Endothelial cell of hepatic sinusoid (primary cell): ENCODE data around the gene STX16.

ENCODE experiments used
- in situ Hi-C: cut with HindIII; loops from 2 replicates; pipeline ENCODE4 v1.10.0; 2017; ENCODE audit warnings: low sequenced_read_pairs

STX16 gene

DNA sequence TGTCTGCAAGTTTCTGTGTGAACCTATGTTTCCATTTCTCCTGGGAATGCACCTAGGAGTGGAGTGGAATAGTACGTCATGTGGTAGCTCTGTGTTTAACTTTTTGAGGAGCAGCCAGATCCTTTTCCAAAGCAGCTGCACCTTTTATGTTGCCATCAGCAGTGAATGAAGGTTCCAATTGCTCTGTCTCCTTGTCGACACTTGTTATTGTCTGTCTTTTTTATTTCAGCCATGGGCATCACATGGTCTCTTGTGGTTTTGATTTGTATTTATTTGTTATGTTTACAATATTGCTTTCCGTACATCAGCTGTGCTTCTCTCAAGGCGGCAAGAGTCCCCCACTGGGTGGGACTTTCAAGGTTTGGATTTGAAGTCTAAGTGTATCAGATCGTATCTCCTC, 33.9 kb upstream of the STX16 start:
- in situ Hi-C loops, result loop anchor here (5.0 kb wide), 1 partner anchor 105 kb away; no protein-coding TSS in a partner anchor

DNA sequence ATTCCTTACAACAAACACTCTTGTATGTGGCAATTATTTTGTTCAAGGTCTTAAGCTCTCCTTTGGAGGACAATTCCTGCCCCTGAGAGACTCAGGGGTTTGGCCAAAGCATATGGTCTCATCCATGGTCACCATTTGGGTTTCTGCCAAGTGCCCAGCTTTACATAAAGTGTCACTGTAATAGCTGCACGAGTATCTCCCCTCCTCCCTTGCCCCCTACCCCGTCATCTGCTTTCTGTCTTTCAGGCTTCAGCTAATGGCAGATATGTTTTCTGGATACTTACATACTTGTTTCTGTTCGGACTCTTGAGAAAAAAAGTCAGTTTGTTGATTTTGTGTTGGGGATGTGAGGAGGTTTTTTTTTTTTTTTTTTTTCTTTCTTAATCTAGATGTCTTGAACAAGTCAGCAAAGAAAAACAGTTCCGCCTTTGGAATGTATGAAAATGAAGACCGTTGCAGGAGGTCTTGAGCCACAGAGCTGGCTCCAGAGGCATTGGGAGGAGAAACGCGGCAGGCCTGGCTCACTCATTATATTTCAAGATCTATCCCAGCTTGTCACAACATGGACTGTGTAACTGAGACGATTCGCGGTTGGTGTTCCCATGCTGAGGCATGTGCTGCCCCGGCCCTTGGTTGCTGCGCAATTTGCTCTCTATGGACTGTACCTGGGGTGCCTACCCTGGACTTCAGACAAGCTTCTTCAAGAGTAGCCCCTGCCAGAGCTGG, 32.6 kb upstream of the STX16 start:
- in situ Hi-C loops, result loop anchor here (5.0 kb wide), 1 partner anchor 106 kb away; no protein-coding TSS in a partner anchor

DNA sequence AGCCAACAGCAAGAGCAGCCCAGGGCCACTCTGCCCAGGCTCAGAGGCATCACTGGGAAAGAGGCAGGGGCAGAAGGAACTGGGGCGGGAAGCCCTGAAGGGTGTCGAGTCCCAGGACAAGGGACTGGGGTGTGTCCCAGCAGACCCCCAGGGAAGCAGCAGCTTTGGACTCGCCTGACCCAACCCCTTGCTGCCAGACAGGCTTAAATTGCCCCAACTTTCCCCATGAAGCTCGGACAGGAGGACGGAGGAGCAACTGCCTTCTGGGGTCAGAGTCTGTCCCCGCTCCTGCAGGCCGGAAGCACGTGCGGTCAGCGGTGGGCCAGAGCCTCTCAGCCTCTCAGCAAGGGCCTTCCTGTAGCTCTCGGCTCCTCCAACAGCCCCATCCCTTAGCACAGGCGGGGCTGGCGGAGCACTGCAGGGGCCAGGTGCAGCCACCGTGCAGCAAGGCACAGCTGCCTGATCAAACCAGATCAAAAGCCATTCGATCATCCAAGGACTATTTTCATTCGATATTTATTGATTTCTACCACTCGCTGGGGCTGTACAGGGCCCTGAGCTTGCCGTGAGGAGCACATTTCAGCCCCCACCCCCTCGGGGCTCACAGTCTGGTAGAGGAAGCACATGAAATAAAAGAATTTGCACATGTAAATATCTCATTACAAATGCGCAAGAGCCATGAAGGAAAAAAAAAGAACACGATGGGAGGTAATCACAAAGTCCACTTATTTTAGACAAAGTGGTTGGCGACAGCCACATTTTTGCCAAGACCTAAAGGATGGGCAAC, 31.8 kb upstream of the STX16 start:
- in situ Hi-C loops, result loop anchor here (5.0 kb wide), 1 partner anchor 107 kb away; no protein-coding TSS in a partner anchor

DNA sequence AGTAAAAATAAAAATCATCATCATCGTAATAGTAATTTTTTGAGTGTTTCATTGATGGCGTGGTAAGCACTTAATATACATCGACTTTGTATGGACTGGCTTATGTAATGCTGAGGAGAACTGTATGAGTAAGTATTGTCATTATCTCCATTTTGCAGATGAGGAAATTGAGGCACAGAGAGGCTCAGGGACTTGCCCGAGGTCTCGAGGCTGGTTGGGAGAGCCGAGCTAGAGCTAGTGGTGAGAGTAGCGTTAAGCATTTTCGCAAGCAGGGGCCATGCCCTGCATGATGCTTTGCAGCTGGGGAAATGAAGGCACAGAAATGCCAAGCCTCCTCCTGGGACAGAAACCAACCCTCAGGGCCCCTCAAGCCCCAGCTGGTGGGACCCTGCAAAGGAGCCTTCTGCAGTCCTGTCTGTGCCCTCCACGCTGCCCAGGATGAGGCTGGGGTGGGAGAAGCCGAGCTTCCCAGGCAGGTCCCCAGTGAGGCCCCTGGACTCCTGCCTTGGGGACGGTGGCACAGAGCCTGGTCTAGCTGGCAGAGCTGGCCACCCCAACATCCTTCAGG, 31.1 kb upstream of the STX16 start:
- in situ Hi-C loops, result loop anchor here (5.0 kb wide), 1 partner anchor 108 kb away; no protein-coding TSS in a partner anchor

DNA sequence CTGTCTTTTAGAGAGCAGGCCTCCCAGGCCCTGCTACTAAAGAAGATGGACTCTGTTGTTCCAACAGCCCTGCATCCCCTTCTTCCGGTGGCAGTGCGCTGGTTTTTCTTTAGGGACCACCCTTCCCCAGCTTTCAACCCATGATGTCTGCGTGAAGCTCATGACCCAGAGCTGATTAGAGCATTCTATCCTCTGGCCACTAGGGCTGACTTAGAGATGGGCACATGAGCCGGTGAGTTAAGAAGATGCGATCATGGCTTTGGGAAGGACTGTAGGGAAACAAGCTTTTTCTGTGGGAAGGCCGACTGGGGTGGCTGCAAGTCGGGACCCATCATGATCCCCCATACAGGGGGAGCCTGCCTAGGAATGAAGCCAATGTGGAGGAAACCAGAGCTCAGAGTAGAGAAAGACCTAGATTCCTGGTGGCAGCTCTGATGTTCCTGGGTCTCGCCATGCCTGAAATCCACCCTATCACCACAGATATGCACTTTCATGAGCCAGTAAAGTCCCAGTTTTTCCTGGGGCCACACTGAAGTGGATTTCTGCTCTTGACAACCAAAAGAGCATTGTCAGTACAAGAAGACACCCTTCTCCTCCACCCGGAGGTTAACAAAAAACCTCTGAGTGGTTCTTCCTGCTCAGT, 29.1 kb upstream of the STX16 start:
- in situ Hi-C loops, result no loop called here

DNA sequence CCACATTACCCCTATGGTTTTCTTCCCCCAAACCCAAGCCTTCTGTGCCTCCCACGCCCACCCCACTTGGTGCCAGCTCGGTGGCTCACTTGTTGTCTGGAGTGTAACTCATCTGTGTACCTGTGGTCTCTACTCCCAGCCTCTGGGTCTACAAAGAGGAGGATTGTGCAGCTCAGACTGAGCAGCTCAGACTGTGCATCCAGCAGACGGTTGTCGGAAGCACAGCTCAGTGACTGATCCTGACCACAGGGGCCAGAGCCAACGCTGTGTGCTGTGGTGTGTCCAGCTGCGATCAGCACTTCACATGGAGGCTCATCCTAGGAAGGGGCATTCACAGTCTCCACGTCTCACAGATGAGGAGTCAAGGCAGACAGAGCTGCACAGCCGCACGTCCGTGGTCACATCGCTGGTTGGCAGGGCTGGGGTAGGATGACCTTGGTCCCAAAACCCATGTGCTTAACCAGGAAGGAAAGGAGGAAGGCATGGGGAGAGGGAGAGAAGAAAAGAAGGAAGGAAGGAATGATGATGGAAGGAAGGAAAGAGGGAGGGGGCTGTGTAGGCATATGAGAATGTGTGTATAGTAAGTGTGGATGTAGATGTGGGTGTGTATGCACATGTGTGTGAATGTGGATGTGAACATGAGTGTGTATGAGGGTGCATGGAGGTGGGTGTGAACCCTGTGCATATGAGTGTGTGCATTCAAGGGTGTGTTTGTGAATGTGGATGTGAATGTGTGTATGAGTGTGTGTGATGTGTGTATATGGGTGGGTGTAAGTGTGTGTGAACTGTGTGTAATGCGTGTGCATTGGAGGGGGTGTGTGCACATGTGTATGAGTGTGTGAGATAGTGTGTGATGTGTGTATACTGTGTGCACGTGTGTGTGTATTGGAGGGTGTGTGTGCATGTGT, 28.2 kb upstream of the STX16 start:
- in situ Hi-C loops, result no loop called here

DNA sequence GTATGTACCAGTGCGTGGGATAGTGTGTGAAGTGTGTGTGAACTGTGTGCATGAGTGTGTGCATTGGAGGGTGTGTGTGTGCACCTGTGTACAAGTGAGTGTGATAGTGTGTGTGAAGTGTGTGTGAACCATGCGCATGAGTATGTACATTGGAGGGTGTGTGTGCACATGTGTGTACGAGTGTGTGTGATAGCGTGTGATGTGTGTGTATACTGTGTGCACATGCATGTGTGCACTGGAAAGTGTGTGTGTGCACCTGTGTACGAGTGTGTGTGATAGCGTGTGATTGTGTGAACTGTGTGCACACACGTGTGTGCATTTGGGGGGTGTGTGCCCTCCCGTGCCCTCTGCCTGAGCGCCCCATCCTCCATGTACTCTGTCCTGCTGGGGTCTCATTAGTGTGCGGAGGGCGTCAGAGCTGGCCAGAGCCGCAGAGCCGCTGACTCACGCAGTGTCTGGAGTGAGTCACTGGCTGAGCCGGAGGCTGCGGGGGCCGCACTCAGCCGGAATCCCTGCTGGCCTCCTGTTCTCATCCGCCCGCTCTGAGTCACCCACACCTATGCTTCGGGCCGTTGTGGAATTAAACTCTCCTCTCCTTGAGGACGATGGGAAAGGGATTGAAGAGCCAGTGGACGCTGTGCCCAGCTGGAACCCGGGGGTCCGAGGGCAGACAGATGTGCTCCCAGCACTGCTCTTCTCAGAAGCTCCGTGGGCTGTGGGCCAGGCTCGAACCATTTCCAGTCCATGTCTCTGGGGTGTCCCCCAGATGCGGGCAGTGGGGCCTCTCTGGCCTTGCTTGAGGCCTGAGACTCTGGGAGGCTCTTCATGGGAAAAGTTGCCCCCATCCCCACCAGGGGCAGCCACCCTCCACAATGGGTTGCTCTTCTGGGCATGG, 27.3 kb upstream of the STX16 start:
- in situ Hi-C loops, result no loop called here

DNA sequence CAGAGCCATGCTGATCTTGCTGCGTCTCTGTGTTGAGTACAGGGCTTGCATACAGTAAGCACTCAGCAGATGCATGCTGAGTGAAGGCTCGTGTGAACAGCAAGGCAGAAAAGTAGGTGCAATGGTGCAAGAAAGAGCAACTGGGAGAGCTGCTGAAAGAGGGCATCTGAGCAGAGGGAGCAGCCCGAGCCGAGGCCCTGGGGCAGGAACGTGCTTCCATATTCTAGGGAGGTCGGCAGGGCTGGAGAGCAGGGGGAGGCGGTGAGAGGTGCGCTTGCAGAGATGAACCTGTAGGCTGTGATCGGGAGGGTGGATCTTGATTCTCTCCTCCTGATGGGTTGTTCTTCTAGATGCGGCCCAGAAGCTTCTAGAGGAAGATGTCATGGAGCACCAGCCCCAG, 26.4 kb upstream of the STX16 start:
- in situ Hi-C loops, result no loop called here

DNA sequence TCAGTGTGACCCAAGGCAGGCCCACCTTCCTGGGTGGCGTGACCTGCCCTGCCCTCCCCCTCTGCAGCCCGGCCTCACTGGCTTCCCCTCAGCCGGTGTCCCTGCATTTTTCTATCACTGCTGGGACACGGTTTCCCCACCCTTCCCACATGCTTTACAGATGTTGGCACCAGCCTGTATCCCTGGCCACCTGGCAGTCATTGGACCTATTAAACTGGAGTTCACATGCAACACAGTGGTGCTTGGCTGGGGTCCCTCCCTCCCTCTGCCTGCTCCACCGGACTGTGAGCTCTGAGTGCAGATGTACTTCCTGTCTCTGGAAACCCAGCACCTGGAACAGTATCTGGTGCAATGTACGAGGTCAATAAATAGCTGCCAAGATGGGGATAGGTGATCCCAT, 25.5 kb upstream of the STX16 start:
- in situ Hi-C loops, result no loop called here

DNA sequence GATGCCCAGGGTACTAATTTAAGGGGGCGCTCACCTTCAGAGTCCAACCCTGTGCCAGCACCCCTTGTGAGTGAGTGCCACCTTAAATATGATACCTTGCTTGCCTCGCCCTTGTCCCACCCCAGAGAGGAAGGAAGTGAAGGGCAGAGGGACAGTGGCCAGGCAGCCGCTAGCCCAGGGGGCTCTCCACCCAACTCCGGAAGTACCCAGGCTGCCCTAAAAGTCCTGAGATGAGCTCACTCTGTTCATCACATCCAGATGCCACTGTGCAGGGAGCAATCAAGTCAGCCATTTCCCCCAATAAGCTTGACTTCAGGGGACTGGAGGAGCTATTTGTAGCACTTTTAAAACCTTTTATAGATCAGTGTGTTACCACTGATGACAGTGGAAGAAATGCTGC, 25.0 kb upstream of the STX16 start:
- in situ Hi-C loops, result no loop called here

DNA sequence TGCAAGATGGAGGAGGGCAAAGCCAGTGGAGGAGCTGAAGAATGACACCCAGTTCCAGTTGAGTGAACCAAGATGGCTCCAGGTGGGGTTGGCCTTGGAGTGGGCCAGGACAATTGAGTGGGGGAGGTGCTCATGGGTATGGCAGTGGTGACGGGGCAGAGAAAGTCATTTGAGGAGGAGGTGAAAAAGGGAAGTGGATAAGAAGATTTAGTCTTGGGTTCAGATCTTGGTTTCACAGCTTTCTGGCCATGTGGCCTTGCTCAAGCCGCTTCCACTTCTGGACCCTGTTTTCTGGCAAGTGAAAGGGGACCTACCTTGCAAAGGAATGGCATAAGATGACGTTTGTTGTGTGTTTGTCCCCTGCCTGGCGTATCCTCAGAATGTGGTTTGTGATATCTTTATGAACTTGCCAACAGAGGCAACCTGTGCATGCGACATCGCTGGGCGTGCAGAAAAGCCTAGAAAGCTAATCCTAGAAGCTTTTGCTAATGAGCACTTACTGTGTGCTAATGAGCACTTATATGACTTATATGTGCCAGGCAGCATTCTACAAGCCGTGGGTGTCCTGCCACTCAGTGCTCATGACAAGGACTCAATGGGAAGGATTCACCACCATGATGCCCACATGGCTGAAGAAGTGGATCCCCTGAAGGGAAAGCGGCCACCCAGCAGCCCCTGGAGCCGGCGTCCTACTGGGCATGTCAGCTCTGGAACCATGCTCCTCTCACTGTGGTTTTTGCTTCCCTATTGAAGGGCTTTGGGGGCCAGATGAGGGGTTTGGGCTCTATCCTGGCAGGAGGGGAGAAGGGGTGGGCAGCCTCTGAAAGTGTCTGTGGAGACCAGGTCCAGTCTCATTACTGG, 23.6 kb upstream of the STX16 start:
- in situ Hi-C loops, result no loop called here

DNA sequence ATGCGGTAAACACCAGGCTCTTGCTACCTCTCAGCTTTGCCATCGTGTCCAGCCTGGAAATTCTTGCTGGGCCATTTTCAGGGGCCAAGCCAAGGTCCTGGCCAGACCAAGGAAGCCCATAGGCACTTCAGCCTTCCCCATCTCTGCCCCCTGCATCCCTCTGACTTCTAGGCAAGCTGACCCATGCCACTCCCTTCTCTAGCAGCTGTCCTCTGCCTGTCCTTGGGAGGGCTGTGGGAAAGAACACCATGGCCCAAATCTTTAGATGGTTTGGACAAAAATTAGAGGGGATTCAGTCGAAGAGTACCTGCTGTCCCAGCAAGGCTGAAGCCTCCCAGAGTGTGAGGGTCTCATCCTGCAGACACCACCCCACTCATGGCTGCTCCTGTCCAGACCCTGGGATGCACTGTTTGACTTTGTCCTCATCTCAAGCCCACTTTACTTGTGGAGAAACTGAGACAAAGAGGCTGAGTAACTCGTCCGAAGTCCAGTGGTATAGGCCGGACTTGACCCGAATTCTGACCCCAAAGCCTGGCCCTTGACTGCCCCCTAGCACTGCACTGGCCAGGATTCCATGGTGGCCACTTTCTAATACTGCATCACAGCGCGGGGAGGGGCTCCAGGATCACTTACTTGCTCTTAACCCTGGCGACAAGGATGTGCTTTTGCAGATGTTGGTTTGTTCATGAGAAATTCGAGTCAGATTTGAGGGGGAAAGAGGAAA, 22.4 kb upstream of the STX16 start:
- in situ Hi-C loops, result no loop called here

DNA sequence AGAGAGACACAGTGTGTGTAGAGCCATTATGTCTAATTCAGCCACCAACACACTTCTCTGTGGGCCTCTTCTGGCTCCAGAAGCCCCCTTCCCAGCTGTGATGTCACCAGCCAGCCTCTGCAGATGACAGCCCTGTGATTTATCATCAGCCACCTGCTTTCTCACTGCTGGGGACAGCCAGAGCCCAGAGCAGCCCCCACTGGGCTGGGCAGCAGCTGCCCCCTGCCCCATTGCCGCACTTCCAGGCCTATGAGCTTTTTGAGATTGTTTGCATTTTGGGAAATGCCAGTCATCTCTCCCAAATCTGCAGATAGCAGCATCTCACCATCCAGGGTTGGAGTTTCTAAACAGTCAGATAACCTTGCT, 21.9 kb upstream of the STX16 start:
- in situ Hi-C loops, result no loop called here

DNA sequence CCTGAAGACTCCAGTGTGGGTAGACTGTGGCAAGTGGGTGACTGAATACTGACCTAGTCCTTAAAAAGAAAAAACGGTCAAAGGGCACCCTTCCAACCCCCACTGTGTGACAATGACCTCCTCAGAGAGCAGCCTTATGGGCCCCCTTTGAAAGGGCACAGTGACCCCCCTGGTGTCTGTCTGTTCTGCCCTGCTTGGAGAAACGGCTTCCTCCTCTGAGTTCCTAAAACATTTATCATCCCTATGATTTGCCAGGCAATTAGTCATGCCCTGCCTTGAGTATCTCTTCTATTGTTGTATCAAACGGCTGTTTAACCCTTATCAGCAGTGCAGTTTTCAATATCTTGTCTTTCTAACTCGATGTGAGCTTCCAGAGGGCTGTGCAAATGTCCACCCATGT, 21.0 kb upstream of the STX16 start:
- in situ Hi-C loops, result no loop called here

DNA sequence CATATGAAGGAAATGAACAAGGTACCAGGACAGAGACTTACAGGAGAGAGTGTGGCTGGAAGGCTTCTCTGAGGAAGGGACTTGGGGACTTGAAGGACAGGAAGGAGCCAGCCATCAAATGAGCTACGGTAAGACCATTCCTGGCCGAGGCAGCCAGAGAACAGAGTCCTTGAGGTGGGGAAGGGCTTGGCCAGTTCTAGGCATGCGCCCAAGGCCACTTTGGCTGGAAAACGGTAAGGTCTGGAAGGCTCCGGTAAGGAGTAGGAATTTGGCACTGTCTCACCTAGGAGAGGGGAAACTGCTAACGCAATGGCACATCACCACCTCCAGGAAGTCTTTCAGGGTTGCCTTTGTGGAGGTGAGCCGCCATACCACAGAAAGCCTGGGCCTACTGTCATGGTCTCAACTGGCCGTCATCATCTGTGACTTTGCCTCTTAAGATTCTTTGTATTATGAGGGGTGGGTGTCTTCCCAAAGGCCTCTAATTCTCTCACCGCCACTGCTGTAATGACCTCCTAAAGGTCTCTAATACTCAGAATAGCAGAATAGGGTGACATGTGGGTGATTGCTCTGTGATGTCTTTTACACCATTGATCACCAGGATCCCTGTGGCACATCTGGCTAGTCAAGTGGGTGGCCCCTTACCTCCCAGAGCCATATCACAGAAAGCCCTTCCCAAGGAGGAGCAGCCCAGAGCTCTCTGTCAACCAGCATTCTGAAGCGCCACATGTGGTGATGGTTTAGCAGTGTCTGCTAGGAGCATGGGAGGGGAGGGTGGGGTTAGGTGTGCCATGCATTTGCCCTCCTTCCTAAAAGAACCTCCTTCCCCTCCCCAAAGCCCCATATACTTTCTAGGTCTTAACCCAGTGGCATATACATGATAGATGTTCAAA, 17.7 kb upstream of the STX16 start:
- in situ Hi-C loops, result no loop called here

DNA sequence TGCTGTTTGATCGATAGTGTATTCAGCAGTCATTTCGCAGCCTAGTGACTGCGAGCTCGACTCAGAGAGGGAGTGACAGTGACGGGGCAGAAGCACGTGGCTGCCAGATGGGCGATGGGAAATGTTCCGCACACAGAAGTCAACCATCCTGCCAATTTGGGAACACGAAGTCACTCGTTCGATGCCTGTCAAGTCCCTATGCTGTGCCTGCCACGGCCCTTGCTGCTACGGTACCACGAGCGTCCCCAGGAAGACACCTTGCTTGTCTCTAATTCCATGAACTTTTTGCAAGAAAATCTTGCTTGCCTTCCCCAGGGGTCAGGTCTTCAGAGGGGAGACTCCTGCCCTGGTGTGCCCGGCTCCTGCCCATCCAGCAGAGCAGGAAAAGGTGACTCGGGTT, 17.0 kb upstream of the STX16 start:
- in situ Hi-C loops, result no loop called here
